Subcutaneous abdominal adipose tissue (tissue), 5 donors: ENCODE measurements around the gene HDGFL2.

Experiments used
- H3K27ac ChIP-seq: one replicate; pipeline ENCODE4 v1.7.0; 2013; ENCODE audit warnings: low read depth, mild to moderate bottlenecking, inconsistent platforms, low read length, moderate library complexity
- H3K27me3 ChIP-seq, 5 donors: one replicate each; pipeline ENCODE4 v1.7.0; 2013; ENCODE audit warnings: low read length in 5 of 5, inconsistent platforms in 1 of 5; ENCODE audit not compliant: control insufficient read depth in 5 of 5, insufficient read depth in 4 of 5
- H3K36me3 ChIP-seq, 5 donors: one replicate each; pipeline ENCODE4 v1.7.0; 2013; ENCODE audit warnings: low read length in 5 of 5; ENCODE audit not compliant: control insufficient read depth in 5 of 5, insufficient read depth in 5 of 5
- H3K4me1 ChIP-seq, 5 donors: one replicate each; pipeline ENCODE4 v1.7.0; 2013; ENCODE audit warnings: low read length in 5 of 5, mild to moderate bottlenecking in 3 of 5, moderate library complexity in 1 of 5; ENCODE audit not compliant: control insufficient read depth in 5 of 5, insufficient read depth in 5 of 5
- H3K4me3 ChIP-seq, 5 donors: one replicate each; pipeline ENCODE4 v1.7.0; 2013; ENCODE audit warnings: low read length in 5 of 5, low read depth in 1 of 5
- H3K9ac ChIP-seq, 5 donors: one replicate each; pipeline ENCODE4 v1.7.0; 2013; ENCODE audit warnings: low read length in 5 of 5, mild to moderate bottlenecking in 4 of 5, moderate library complexity in 3 of 5
- H3K9me3 ChIP-seq, 5 donors: one replicate each; pipeline ENCODE4 v1.7.0; 2013; ENCODE audit warnings: low read length in 5 of 5; ENCODE audit not compliant: control insufficient read depth in 5 of 5
- donor health status: healthy.
- donor health status: healthy.
- donor health status: healthy.
- donor health status: healthy.
- donor health status: healthy.

Gene HDGFL2

GRCh38 chr19:4471403-4472173, 509 bp upstream of the HDGFL2 start:
- Histone ChIP-seq H3K27ac (peak overlapping the region; percentile 84), H3K4me3 (peak overlapping the region; percentile 66 to 89 (median 83)), H3K9me3 (no peaks in the 10 kb centered on the region), H3K4me1 (peaks cover 0 to 31% (median 22%) of the 10 kb centered on the region in 5 donors), H3K36me3 (peaks cover 0 to 13% (median 10%) of the 10 kb centered on the region in 5 donors), H3K27me3 (no peaks in the 10 kb centered on the region), H3K9ac (peak overlapping the region in 4 of 5 donors; percentile 70 to 79 (median 77))

- peaks cover 0 to 31% (median 22%) of the 10 kb centered on the region in 5 donors for H3K4me1 ChIP-seq
- H3K27me3 ChIP-seq, result no peaks in the 10 kb centered on the region
- H3K27ac ChIP-seq, result peak overlapping the region; percentile 23
- peak overlapping the region in 4 of 5 donors; percentile 63 to 82 (median 74) for H3K4me3 ChIP-seq
- peaks cover 3 to 29% (median 19%) of the 10 kb centered on the region in 5 donors for H3K36me3 ChIP-seq
- no peaks in the 10 kb centered on the region for H3K9me3 ChIP-seq
- peak overlapping the region; percentile 16 to 92 (median 80) for H3K9ac ChIP-seq
These were observed 1.1 kb downstream of the HDGFL2 start for GRCh38 chr19:4473011-4473762.

DNA sequence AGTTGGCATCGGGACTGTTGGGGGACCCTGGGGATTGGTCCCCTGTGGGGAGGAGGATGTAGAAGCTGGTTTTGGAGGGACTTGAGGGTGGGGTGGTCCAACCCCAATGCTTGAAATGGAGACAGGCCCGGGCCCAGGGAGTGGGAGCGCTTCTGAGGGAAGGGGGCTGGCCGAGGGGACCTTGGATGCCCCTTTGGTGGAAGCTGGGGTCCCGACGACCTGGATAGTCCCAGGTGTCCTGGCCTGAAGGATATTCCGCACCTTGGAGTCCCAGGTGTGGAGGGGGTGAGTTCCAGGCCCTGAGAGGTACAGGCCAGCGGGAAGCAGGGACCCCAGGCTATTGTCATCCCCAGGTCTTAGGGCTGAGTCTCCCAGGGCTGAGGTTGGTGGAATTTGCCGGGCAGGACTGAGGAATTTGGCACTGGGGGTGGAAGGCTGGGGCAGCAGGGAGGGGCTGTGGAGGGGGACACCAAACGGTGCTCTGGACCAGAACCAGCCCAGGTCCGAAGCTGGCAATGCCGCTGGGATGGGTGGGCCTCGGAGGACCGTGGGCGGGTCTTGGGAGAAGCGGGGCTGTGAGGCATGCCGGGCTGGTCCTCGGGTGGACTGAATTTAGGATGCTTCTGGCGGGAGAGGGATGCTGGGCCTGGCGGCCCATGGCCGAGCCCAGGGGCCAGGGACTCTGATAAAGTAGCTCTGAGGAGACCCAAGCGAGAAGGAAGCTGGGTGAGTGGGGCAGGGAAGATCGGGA, 1.8 kb downstream of the HDGFL2 start:
- Histone ChIP-seq H3K9me3 (no peaks in the 10 kb centered on the region), H3K36me3 (peaks cover 3 to 35% (median 22%) of the 10 kb centered on the region in 5 donors), H3K27me3 (no peaks in the 10 kb centered on the region), H3K4me1 (peaks cover 0 to 31% (median 22%) of the 10 kb centered on the region in 5 donors), H3K4me3 (peak overlapping the region in 2 of 5 donors; percentile 26 to 42), H3K27ac (no peak overlapping the region), H3K9ac (peak overlapping the region in 3 of 5 donors; percentile 30 to 68 (median 37))

DNA sequence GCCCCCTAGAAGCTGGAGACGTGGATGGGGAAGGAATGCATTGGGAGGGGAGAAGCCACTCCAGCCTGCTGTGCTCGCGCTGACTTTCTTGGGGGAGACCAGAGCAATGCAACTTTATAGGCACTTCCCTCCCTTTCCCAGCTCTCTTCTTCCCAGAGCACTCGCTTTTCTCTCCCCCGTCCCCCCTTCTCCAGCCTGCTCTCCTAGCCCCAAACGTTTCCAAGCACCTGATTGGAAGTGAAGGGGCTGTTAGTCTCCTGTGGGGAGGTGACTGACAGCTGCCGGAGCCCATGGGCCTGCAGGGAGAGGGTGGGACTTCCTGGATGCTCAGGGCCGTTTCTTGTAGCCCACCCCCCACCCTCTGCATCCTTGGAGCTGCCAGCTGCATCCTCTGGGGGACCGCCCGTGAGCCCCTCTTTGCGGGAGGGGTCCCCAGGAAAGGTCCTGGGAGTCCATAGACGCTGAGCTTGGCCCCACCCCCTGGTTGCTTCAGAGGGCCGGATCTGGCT, 2.5 kb downstream of the HDGFL2 start:
- no peaks in the 10 kb centered on the region for H3K27me3 ChIP-seq
- peaks cover 3 to 38% (median 22%) of the 10 kb centered on the region in 5 donors for H3K36me3 ChIP-seq
- no peak overlapping the region for H3K27ac ChIP-seq
- peaks cover 0 to 31% (median 22%) of the 10 kb centered on the region in 5 donors for H3K4me1 ChIP-seq
- H3K4me3 ChIP-seq, result peak overlapping the region in 2 of 5 donors; percentile 14 to 42
- no peaks in the 10 kb centered on the region for H3K9me3 ChIP-seq
- peak overlapping the region in 2 of 5 donors; percentile 37 to 68 for H3K9ac ChIP-seq

GRCh38 chr19:4477034-4477801, 5.1 kb downstream of the HDGFL2 start:
- Histone ChIP-seq H3K4me1 (peaks cover 0 to 24% (median 22%) of the 10 kb centered on the region in 5 donors), H3K4me3 (no peak overlapping the region), H3K36me3 (peaks cover 3 to 45% (median 23%) of the 10 kb centered on the region in 5 donors), H3K27me3 (no peaks in the 10 kb centered on the region), H3K9ac (no peak overlapping the region), H3K27ac (no peak overlapping the region), H3K9me3 (no peaks in the 10 kb centered on the region)

- Histone ChIP-seq H3K27me3 (no peaks in the 10 kb centered on the region), H3K9ac (no peak overlapping the region), H3K9me3 (no peaks in the 10 kb centered on the region), H3K4me1 (no peaks in the 10 kb centered on the region), H3K27ac (no peak overlapping the region), H3K36me3 (peaks cover 0 to 47% (median 20%) of the 10 kb centered on the region in 5 donors), H3K4me3 (no peak overlapping the region)
These were observed 10.7 kb downstream of the HDGFL2 start for GRCh38 chr19:4482721-4483364.

DNA sequence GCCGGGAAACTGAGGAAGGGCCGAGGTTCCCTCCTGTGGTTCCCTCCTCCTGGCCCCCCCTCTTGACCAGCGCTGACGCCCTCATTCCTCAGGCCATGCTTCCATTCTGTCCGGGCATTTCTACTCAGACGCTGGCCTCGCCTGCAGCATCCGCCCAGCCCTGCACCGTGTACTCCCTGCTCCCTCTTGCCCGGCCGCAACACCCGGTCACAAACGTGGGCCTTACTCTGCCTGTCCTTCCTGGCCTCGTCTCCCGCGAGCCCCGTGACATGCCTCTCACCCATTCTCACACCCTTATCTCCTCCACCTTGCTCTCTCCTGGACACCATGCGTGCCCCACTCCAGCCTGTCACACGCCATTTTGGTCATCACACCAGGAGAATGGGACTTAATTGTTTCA, 11.3 kb downstream of the HDGFL2 start:
- H3K4me3 ChIP-seq, result no peak overlapping the region
- H3K4me1 ChIP-seq, result no peaks in the 10 kb centered on the region
- H3K36me3 ChIP-seq, result peaks cover 0 to 45% (median 22%) of the 10 kb centered on the region in 5 donors
- no peak overlapping the region for H3K9ac ChIP-seq
- no peaks in the 10 kb centered on the region for H3K9me3 ChIP-seq
- no peak overlapping the region for H3K27ac ChIP-seq
- no peaks in the 10 kb centered on the region for H3K27me3 ChIP-seq

DNA sequence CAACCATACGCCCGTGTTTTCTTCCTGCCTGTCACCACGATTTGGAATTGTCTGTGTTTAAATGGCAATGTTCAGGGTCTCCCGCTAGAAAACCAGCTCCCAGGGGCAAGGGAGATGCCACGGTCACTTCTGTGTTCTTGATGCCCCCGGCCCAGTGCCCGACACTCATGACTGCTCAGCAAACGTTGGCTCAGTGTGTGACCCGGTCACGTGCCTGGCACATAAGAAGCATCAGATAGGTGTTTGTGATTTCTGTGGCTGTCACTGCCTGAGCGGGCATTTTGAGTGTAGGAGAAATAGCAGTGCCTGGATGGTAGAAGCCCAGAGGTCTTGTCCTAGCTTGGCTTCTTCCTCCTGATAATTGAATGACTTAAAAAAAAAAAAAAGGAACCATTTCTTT, 15.5 kb downstream of the HDGFL2 start:
- no peak overlapping the region for H3K4me3 ChIP-seq
- H3K27ac ChIP-seq, result no peak overlapping the region
- no peak overlapping the region for H3K9ac ChIP-seq
- peaks cover 0 to 65% (median 49%) of the 10 kb centered on the region in 5 donors for H3K36me3 ChIP-seq
- H3K9me3 ChIP-seq, result no peaks in the 10 kb centered on the region
- H3K27me3 ChIP-seq, result no peaks in the 10 kb centered on the region
- H3K4me1 ChIP-seq, result no peaks in the 10 kb centered on the region

DNA sequence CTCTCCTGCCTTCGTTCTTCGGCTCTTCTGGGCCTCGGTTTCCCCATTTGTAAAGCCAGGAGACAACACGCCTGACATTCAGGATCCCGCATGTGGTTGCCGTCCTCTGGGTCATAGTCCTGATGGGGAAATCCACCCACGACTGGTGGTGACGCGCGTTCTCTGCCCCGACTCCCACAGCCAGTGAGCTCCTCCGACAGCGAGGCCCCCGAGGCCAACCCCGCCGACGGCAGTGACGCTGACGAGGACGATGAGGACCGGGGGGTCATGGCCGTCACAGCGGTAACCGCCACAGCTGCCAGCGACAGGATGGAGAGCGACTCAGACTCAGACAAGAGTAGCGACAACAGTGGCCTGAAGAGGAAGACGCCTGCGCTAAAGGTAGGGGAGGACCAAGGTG, 16.4 kb downstream of the HDGFL2 start:
- no peak overlapping the region for H3K4me3 ChIP-seq
- no peak overlapping the region for H3K9ac ChIP-seq
- H3K27me3 ChIP-seq, result no peaks in the 10 kb centered on the region
- H3K36me3 ChIP-seq, result peaks cover 0 to 64% (median 46%) of the 10 kb centered on the region in 5 donors
- no peaks in the 10 kb centered on the region for H3K4me1 ChIP-seq
- H3K9me3 ChIP-seq, result no peaks in the 10 kb centered on the region
- no peak overlapping the region for H3K27ac ChIP-seq
